ENCODE data around the gene PTPN23.
"Not testable (repeated sequence)": the region's sequence is repeated elsewhere in the genome, so short reads cannot be mapped to it uniquely, and the experiment has no call there.

PTPN23 gene

DNA sequence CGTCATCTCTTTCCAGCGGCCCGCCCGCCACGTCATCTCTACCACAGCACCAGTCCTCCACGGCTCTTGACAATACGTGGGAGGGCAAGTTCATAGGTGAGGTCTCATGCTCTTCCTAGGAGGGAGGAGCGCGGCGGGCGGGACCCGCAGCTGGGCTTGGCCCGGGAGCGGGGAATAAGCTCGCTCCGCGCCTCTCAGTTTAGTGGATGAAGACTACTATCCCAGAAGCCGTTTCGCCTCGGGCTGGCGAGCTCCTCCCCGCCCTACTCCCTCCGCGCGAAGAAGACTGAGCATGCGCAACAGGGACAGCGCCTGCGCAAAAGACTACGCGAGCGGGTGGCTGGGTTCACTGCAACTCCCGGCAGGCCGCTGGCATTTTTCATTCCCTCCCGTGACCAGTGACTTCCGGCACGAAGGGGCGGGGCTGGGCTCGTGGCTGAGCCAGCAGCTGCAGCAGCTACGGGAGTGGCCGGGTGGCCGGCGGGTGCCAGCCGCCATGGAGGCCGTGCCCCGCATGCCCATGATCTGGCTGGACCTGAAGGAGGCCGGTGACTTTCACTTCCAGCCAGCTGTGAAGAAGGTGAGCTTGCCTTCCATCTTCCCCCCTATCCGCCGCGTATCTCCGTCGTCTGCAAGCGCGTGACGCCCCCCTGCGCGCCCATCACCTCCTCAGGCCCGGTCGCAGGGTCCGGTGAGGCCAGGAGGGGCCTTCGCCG is at the start of gene PTPN23:
Gene PTPN23 (plus strand): TSS at position 421 of the 716 bp plus-strand sequence. CDS start 76 bp downstream, at position 497.
- peak; percentile 97 for DNase-seq

DNA sequence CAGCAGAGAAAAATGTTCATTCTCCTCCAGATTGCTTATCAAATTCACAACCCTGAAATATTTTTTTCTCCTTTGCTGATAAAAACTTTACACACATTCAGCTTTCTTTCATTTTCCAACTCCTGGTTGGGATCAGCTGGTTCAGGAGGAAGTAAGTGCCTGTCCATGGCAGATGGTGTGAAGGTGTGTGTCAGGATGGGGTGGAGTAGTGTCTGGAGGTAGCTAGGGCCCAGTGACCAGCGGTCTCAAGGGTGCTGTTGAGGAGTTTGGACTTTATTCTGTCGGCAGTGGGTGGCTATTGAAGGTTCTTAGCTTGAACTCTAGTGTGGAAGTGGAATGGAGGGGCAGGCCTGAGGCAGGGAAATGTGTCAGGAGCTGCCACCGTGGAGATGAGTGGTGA is 46.9 kb upstream of the PTPN23 start:
- no peak for DNase-seq

GRCh38 chr3:47337656-47338055 is 43.2 kb upstream of the PTPN23 start:
- DNase-seq: no peak

GRCh38 chr3:47339951-47340350 is 40.9 kb upstream of the PTPN23 start:
- no peak for DNase-seq

DNA sequence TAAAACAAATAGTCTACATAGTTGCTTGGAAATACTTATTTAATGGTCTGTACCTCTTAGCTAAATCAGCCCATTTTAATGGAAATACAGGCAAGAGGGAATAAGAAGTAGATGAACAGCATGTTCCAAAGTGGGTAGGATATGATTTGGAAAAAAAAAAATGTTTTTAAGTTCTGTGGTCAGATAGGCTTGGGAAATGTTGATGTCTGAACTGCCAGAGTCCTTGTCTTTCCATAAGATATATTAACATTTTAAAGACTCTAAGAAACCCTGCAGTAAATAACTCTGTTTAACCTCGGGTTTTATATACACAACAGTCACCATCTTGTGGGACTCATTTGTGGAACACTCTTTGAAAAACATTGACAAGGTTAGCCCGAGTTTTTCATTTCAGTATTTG is 40.0 kb upstream of the PTPN23 start:
- DNase-seq: no peak

DNA sequence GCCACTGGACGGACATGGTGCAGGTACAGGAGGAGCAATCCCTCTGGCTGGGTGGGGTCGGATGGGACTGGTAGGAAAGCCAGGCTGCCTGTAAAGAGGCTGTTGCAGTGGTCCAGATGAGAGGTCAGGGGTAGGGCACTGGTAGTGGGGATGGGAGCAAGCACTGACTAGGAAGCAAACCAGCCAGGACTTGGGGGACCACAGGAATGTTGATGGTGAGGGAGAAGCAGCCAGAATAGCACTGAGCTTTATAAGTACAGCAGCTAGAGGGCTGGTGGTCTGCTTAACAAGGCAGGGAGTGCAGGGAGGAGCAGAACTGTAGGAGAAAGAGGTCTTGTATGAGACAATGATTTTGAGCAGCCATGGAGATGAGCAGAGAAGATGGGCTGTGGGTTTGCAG is 38.7 kb upstream of the PTPN23 start:
- no peak for DNase-seq

DNA sequence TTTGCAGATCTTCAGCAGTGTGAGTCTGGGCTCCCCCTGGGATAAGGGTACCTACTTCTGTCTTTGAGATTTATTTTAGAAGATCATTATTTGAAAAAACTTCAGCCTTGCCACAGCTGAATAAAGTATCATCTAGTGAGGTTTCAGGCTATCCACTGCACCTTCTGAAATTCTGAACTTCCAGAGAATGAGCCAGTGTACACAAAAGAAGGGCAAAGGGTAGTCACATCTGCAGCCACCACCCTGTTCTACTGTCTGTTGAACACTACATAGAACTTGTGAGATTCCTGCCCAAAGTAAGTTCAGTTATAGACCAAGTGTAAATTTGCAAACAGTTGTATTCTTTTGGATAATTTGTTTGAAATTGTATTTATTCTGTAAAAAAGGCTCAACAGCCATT is 38.0 kb upstream of the PTPN23 start:
- no peak for DNase-seq

DNA sequence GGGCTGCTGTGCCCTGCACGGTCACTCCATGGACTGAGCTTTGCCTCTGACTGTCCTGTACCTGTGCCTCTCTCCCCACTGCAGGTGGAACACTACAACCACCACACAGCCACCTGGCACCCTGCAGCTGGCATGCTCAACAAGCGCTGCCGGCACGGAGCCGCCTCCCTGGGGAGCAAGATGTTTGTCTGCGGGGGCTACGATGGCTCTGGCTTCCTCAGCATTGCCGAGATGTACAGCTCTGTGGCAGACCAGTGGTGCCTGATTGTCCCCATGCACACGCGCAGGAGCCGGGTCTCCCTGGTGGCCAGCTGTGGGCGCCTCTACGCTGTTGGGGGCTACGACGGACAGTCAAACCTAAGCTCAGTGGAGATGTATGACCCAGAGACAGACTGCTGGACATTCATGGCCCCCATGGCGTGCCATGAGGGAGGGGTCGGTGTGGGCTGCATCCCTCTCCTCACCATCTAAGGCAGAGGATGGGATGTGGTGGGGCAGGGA is 37.3 kb upstream of the PTPN23 start:
- DNase-seq: no peak

- DNase-seq: no peak
Observed at GRCh38 chr3:47344971-47345370, 35.9 kb upstream of the PTPN23 start.

- DNase-seq: no peak
Observed at GRCh38 chr3:47347217-47347801, 33.5 kb upstream of the PTPN23 start.

GRCh38 chr3:47348411-47349154 is 32.2 kb upstream of the PTPN23 start:
- no peak for DNase-seq

- DNase-seq: no peak
Observed at GRCh38 chr3:47355010-47355409, 25.8 kb upstream of the PTPN23 start.

- DNase-seq: no peak
Observed at GRCh38 chr3:47356201-47356600, 24.6 kb upstream of the PTPN23 start.

DNA sequence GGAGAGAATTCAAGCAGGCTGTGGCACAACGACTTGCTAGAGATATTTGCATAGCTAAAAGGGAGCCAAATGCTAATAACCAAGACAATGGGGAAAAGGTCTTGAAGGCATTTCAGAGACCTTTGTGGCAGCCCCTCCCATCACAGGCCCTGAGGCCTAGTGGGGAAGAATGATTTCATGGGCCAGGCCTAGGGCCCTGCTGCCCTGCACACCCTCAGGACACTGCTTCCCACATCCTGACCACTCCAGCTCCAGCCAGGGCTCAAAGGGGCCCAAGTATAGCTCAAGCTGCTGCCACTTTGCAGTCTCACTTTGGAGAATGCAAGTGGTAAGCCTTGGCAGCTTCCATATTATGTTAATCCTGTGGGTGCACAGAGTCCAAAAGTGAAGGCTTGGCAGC is 21.5 kb upstream of the PTPN23 start:
- no peak for DNase-seq

- not testable (repeated sequence) for DNase-seq
Observed at GRCh38 chr3:47360110-47360517, 20.7 kb upstream of the PTPN23 start.

- DNase-seq: no peak
Observed at GRCh38 chr3:47362701-47363100, 18.1 kb upstream of the PTPN23 start.

DNA sequence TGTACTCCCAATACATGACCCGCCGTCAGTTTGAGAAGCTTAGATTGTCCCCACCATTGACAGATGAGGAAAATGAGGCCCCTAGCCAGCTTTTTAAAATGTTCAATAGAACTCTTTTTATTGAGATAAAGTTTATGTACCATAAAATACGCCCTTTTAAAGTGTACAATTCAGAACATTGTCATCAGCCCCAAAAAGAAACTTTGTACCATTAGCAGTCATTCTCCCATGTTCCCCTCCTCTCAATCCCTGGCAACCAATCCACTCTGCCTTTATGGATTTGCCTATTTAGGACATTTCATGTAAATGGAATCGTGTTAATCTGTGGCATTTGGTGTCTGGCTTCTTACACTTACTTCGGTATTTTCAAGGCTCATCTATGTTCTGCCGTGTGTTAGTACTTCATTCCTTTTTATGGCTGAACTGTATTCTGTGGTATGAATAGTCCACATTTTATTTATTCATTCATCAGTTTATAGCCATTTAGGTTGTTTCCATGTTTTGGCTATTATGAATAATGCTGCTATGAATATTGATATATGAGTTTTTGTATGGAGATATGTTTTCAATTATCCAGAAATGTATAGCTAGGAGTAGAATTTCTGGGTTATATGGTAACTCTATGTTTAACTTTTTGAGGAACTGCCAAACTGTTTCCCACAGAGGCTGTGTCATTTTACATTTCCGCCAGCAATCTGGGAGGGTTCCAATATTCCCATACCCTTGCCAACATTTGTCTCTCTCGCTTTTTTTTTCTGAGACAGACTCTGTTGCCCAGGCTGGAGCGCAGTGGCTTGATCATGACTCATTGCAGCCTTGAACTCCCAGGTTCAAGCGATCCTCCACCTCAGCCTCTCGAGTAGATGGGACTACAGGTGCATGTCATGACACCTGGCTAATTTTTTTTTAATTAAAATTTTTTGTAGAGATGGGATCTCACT is 15.3 kb upstream of the PTPN23 start:
- DNase-seq: no peak

DNA sequence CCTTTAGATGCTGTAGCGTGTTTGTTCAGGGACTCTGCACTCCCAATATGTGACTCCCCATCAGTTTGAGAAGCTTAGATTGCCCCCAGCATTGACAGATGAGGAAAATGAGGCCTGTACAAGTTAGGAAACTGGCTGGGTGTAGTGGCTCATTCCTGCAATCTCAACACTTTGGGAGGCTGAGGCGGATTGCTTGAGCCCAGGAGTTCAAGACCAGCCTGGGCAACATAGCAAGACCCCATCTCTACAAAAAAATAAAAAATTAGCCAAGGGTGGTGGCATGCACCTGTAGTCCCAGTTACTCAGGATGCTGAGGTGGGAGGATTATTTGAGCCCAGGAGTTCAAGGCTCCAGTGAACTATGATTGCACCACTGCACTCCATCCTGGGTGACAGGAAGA is 14.0 kb upstream of the PTPN23 start:
- DNase-seq: no peak

DNA sequence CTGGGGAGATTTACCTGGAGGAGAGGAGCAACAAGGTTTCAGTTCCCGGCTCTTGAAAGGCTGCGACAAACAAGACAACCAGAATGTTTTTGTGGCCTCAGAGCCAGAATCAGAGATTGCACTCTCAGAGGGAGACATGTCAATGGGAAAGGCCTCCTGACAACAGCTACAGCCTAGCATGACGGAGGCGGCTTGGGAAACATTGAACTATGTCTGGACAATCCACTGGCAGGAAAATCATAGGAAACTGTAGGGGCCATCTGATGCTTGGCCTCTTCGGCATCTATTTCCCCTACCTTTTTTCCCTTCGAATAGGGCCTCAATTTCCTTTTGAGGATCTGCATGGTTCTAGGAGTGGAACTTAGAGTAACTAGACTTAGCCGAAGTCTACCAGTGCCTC is 13.2 kb upstream of the PTPN23 start:
- DNase-seq: no peak

DNA sequence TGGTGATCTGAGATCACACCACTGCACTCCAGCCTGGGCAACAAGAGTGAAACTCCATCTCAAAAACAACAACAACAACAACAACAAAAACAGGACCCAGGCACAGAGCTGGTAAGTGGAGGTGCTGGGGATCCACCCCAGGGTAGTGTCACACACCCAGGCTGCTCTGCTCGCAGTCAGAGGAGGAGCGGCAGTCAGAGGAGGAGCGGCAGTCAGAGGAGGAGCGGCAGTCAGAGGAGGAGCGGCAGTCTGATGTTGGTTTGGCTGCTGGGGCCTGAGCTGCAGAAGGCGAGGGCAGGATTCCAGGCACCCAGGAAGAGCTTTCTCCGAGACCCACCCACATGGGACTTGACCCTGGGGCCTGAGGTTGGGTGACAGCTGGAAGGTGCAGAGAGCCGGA is 10.8 kb upstream of the PTPN23 start:
- not testable (repeated sequence) for DNase-seq

DNA sequence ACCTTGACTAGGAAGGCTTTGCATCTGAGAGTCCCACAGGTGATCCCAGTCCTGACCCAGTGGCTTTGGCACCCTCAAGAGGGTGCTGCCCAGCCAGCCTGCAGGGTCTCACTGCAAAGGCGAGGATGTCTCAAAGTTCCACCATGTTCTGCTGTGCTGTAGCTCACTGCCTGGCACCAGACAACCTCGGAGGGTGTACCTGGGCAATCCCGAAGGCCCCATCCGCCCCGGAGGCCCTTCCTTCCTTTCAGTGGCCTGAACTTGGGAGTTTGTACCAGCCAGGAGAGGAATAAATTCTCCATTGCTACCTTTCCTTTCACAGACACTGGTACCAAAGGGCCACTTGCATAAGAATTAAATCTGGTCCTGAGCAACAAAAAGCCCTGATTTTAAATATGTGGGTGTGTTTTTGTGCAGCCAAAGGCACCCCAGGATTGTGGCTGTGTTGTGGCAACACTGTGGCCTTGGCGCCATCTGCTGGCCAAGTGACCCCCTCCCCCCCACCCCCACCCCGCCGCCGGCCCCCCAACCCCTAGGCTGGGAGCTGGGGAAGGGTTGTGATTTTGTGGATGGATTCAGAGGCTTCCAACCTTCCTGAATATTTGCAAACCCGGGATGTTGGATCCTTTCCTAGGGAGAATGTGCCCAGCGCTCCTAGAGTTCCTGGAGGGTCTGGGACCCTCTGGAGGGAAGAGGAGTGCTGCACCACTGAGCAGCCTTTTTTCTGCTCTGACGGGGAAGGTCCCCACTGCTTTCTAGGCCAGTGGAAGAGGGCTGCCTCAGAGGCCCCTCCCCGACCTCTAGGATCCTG is 9.7 kb upstream of the PTPN23 start:
- DNase-seq: no peak

DNA sequence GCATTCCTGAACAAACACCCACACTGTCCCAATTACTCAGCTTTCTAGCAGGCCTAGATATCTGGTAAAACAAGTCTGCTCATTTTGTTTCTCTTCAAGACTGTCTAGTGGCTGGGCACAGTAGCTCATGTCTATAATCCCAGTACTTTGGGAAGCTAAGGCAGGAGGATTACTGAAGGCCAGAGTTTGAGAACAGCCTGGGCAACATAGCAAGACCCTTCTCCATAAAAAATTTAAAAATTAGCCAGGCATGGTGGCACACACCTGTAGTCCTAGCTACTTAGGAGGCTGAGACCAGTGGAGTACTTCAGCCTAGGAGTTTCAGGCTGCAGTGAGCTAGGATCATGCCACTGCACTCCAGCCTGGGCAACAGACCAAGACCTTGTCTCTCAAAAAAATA is 6.2 kb upstream of the PTPN23 start:
- no peak for DNase-seq
